ENCODE data around the gene TCTA.

Gene TCTA

GRCh38 chr3:49456466-49456865 lies 44.2 kb downstream of the TCTA start:
- in situ Hi-C loops (cut with HindIII; ENCODE audit: low sequenced_read_pairs) = no loop called here

- in situ Hi-C loops (cut with HindIII; ENCODE audit: low sequenced_read_pairs) = no loop called here
Observed at GRCh38 chr3:49460188-49460890, 48.1 kb downstream of the TCTA start.

- in situ Hi-C loops (cut with HindIII; ENCODE audit: low sequenced_read_pairs) = no loop called here
Observed at GRCh38 chr3:49460956-49461355, 48.7 kb downstream of the TCTA start.

- in situ Hi-C loops (cut with HindIII; ENCODE audit: low sequenced_read_pairs) = no loop called here
Observed at GRCh38 chr3:49461443-49462171, 49.4 kb downstream of the TCTA start.

- in situ Hi-C loops (cut with HindIII; ENCODE audit: low sequenced_read_pairs) = no loop called here
Observed at GRCh38 chr3:49462222-49462621, 50.0 kb downstream of the TCTA start.

GRCh38 chr3:49465270-49466034 lies 53.2 kb downstream of the TCTA start:
- in situ Hi-C loops (cut with HindIII; ENCODE audit: low sequenced_read_pairs) = no loop called here
